HG03103 (cell line): ENCODE data around the gene CLCNKB.
"Not testable (repeated sequence)": the region's sequence is repeated elsewhere in the genome, so short reads cannot be mapped to it uniquely, and the experiment has no call there.

Experiments
- ATAC-seq: cut with Tn5 transposase; IDR thresholded peaks from one replicate; pipeline ENCODE4 v1.9.1; 2021; ENCODE audit warnings: low read depth; ENCODE audit not compliant: unreplicated experiment

The CLCNKB gene

GRCh38 chr1:16014509-16015482, 28.8 kb upstream of the CLCNKB start:
- no peak for ATAC-seq

- no peak for ATAC-seq
Observed at GRCh38 chr1:16015491-16015890, 28.1 kb upstream of the CLCNKB start.

- no peak for ATAC-seq
Observed at GRCh38 chr1:16015960-16016901, 27.4 kb upstream of the CLCNKB start.

GRCh38 chr1:16017076-16017460, 26.5 kb upstream of the CLCNKB start:
- ATAC-seq = no peak

GRCh38 chr1:16017461-16018303, 25.9 kb upstream of the CLCNKB start, which contains the start of gene HSPB7:
Gene HSPB7, minus strand, starts transcription at chr1:16018043. Its CDS starts 80 bp downstream, at chr1:16017963.
- no peak for ATAC-seq

GRCh38 chr1:16018308-16018707, 25.3 kb upstream of the CLCNKB start:
- no peak for ATAC-seq

- no peak for ATAC-seq
Observed at GRCh38 chr1:16018749-16019643, 24.6 kb upstream of the CLCNKB start.

GRCh38 chr1:16019644-16020277, 23.8 kb upstream of the CLCNKB start:
- no peak for ATAC-seq

GRCh38 chr1:16020325-16020724, 23.3 kb upstream of the CLCNKB start:
- no peak for ATAC-seq

- not testable (repeated sequence) for ATAC-seq
Observed at GRCh38 chr1:16020878-16021277, 22.7 kb upstream of the CLCNKB start.

- no peak for ATAC-seq
Observed at GRCh38 chr1:16021681-16022080, 21.9 kb upstream of the CLCNKB start, which contains the start of gene CLCNKA. Gene CLCNKA, plus strand, starts transcription at chr1:16022036. Its CDS starts 584 bp downstream, at chr1:16022620.

- ATAC-seq = no peak
Observed at GRCh38 chr1:16022393-16022792, 21.2 kb upstream of the CLCNKB start.

- ATAC-seq = no peak
Observed at GRCh38 chr1:16023050-16023653, 20.4 kb upstream of the CLCNKB start.

- ATAC-seq = not testable (repeated sequence)
Observed at GRCh38 chr1:16026302-16026701, 17.3 kb upstream of the CLCNKB start.

- ATAC-seq = no peak
Observed at GRCh38 chr1:16026723-16027484, 16.7 kb upstream of the CLCNKB start.

- ATAC-seq = no peak
Observed at GRCh38 chr1:16028237-16029002, 15.2 kb upstream of the CLCNKB start.

GRCh38 chr1:16029003-16029268, 14.6 kb upstream of the CLCNKB start:
- not testable (repeated sequence) for ATAC-seq
